Spleen (tissue), 11 donors: ENCODE data around the gene BEX4. TPM values are rescaled to one million over a fixed set of nuclear protein-coding genes. Genes with fewer than 3 reads are reported as not detected.

Experiments used
- DNase-seq: peaks from one replicate; pipeline ENCODE4 v3.0.0-alpha.2; 2020
- H3K27ac ChIP-seq, 8 donors: fragments of 200-600 bp; sonication (generic) in 7 of 8; 1 replicate in 4 of 8; 2 replicates in 4 of 8; pipeline versions ENCODE4 v1.5.0 to v1.8.0; 2016 to 2021; ENCODE audit warnings: inconsistent platforms in 4 of 8, mild to moderate bottlenecking in 4 of 8, moderate library complexity in 1 of 8
- H3K27me3 ChIP-seq, 7 donors: fragments of 200-600 bp; sonication (generic) in 6 of 7; replicated peaks in 1 of 7; 1 replicate in 4 of 7; 2 replicates in 3 of 7; pipeline versions ENCODE4 v1.5.0 to v1.8.0; 2016 to 2021; ENCODE audit warnings: inconsistent platforms in 3 of 7, mild to moderate bottlenecking in 1 of 7
- H3K36me3 ChIP-seq, 6 donors: fragments of 200-600 bp; sonication (generic) in 5 of 6; 1 replicate in 4 of 6; 2 replicates in 2 of 6; pipeline versions ENCODE4 v1.5.0 to v1.8.0; 2016 to 2021; ENCODE audit warnings: inconsistent platforms in 2 of 6
- H3K4me1 ChIP-seq, 6 donors: fragments of 200-600 bp; sonication (generic) in 5 of 6; 1 replicate in 3 of 6; 2 replicates in 3 of 6; pipeline versions ENCODE4 v1.5.0 to v1.8.0; 2016 to 2021; ENCODE audit warnings: inconsistent platforms in 3 of 6
- H3K4me3 ChIP-seq, 8 donors: fragments of 200-600 bp; sonication (generic) in 7 of 8; 1 replicate in 4 of 8; 2 replicates in 4 of 8; pipeline versions ENCODE4 v1.5.0 to v1.8.0; 2016 to 2021; ENCODE audit warnings: inconsistent platforms in 4 of 8, mild to moderate bottlenecking in 4 of 8, moderate library complexity in 2 of 8
- H3K9me3 ChIP-seq, 8 donors: fragments of 200-600 bp; sonication (generic) in 7 of 8; 1 replicate in 4 of 8; 2 replicates in 4 of 8; pipeline versions ENCODE4 v1.5.0 to v1.8.0; 2016 to 2021; ENCODE audit warnings: inconsistent platforms in 4 of 8
- POLR2A ChIP-seq, 3 donors: fragments of 450-650 bp; IDR thresholded peaks; one replicate each; pipeline ENCODE4 v1.5.1; 2017; ENCODE audit warnings: antibody characterized with exemption in 3 of 3, mild to moderate bottlenecking in 1 of 3
- POLR2AphosphoS5 ChIP-seq, 3 donors: sonication (generic); formaldehyde crosslinking; IDR thresholded peaks; one replicate each; pipeline ENCODE4 v1.5.1; 2017; ENCODE audit warnings: antibody characterized with exemption in 3 of 3
- WGBS, 5 donors: extraction: QIAGEN DNeasy Blood & Tissue Kit in 3 of 5; methylation state at CpG; one replicate each; pipeline versions ENCODE4 v1.1.5 to v1.1.7; 2013 to 2018; 5-methylcytosine and 5-hydroxymethylcytosine counted together
- intact Hi-C: fragments of 100-400 bp; cut with DNase I; formaldehyde crosslinking; loops from one replicate; pipeline ENCODE4 v1.15.0; 2023; ENCODE audit warnings: low total_unique reads
- polyA plus RNA-seq, 3 donors: library from polyadenylated mRNA; stranded (reverse); fragments of 200-250 nt; gene quantifications; one replicate each; pipeline ENCODE4 v1.2.1, GENCODE V29; 2013
- total RNA-seq, 7 donors: library from RNA; depleted of rRNA in 3 of 7; stranded (reverse); fragments of >200 nt in 3 of 7; fragmentation: NEBNext Ultra II Directional in 4 of 7; extraction: Animal tissue kit (Norgen Biotek cat#: 25700) in 4 of 7; gene quantifications; one replicate each; pipeline versions ENCODE4 v1.1.0 to v1.2.1, GENCODE V29; 2016 to 2021
- TF ChIP-seq, protein P1 (sequence below), 11 experiments: fragments of 200-600 bp in 7 of 11; fragments of 450-650 bp in 4 of 11; sonication (generic) in 4 of 11; IDR thresholded peaks in 8 of 11; conservative IDR thresholded peaks in 3 of 11; 1 replicate in 7 of 11; 2 replicates in 4 of 11; pipeline versions ENCODE4 v1.4.0 to v1.8.0; 2016 to 2021; ENCODE audit warnings: antibody characterized with exemption in 11 of 11, inconsistent platforms in 4 of 11, mild to moderate bottlenecking in 1 of 11
- donor health status: healthy with polysubstance abuse.
- donor health status: DM: no; HTN: no; CAD: no; lungs with moderate emphysema.
- donor health status: DM: no; HTN: no; CAD: no.
- donor health status: Bipolar disorder and iron deficiency.
- donor health status: healthy.
- donor health status: DM: no; HTN: no; CAD: no.
- donor health status: DM: yes; HTN: yes; CAD: no.

The BEX4 gene
- total and polyA plus RNA-seq, 10 donors, result 26.0 to 72.7 (median 50.4) TPM

DNA sequence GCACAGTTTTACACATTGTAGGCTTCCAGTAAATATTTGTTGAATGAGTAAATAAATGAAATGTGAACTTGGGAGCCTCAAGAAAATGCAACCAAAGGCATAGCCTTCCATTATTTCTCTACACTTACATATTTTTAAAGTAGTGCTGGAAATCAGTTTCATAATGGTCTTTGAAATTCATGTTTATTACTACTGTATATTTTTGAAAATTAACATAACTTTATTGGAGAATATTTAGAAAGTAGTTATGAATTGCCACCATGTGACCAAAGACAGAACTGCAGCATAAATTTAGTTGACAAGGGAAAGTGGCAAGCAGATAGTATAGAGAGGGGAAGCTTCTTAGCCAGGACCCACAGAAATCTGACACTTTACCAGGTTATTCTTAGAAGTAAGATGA lies 33.6 kb downstream of the BEX4 start:
- H3K27ac ChIP-seq, result no peak overlapping the region

DNA sequence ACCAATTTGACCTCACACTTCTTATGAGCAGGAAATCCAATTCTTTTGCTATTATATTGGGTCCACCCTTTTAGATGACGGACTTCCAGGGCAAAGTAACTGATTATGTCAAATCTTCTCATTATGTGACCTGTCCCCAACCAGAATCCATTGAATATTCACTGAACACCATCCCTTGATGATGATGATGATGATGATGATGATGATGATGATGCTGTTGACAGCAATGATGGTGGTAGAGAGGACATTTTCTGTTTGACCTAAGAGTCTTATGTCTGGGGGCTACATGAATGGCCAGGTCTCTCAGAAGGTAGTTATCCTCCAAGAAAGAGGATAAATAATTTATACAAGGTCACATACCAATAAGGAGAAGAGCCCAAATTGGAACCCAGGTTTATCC lies 34.9 kb downstream of the BEX4 start:
- intact Hi-C loops, result no loop called here
- no peak overlapping the region for H3K4me3 ChIP-seq
- TF ChIP-seq, protein P1, sequence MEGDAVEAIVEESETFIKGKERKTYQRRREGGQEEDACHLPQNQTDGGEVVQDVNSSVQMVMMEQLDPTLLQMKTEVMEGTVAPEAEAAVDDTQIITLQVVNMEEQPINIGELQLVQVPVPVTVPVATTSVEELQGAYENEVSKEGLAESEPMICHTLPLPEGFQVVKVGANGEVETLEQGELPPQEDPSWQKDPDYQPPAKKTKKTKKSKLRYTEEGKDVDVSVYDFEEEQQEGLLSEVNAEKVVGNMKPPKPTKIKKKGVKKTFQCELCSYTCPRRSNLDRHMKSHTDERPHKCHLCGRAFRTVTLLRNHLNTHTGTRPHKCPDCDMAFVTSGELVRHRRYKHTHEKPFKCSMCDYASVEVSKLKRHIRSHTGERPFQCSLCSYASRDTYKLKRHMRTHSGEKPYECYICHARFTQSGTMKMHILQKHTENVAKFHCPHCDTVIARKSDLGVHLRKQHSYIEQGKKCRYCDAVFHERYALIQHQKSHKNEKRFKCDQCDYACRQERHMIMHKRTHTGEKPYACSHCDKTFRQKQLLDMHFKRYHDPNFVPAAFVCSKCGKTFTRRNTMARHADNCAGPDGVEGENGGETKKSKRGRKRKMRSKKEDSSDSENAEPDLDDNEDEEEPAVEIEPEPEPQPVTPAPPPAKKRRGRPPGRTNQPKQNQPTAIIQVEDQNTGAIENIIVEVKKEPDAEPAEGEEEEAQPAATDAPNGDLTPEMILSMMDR (IDR thresholded peaks at IDR 0.05 in 8 of 11, conservative IDR thresholded peaks at IDR 0.05 in 3 of 11), result no peak
- 59 to 100% (median 87%) methylated on average over 1 of the region's 1 CpG for WGBS, 5 donors
- peaks cover 0 to 16% (median 8%) of the 10 kb centered on the region in 6 donors for H3K4me1 ChIP-seq
- DNase-seq, result no peak
- no peak overlapping the region for H3K27ac ChIP-seq
- no peaks in the 10 kb centered on the region for H3K9me3 ChIP-seq
- peaks cover 0 to 8% (median 0%) of the 10 kb centered on the region in 6 donors for H3K36me3 ChIP-seq
- H3K27me3 ChIP-seq, result peaks cover 0 to 2% (median 0%) of the 10 kb centered on the region in 7 donors

More for the DNA sequence above, 33.6 kb downstream of the BEX4 start:
- DNase-seq, result no peak
- Histone ChIP-seq H3K4me3 (no peak overlapping the region), H3K27me3 (peaks cover 0 to 4% (median 0%) of the 10 kb centered on the region in 7 donors), H3K9me3 (no peaks in the 10 kb centered on the region), H3K36me3 (peaks cover 0 to 8% (median 0%) of the 10 kb centered on the region in 6 donors), H3K4me1 (peaks cover 0 to 9% (median 5%) of the 10 kb centered on the region in 6 donors)
- TF ChIP-seq, protein P1 (IDR thresholded peaks at IDR 0.05 in 8 of 11, conservative IDR thresholded peaks at IDR 0.05 in 3 of 11), result peak in 7 of 11 experiments; percentile 24 to 50 (median 43)
- TF ChIP-seq POLR2AphosphoS5 (IDR thresholded peaks at IDR 0.05) (no peak), POLR2A (IDR thresholded peaks at IDR 0.05) (no peak)
- intact Hi-C loops, result no loop called here

DNA sequence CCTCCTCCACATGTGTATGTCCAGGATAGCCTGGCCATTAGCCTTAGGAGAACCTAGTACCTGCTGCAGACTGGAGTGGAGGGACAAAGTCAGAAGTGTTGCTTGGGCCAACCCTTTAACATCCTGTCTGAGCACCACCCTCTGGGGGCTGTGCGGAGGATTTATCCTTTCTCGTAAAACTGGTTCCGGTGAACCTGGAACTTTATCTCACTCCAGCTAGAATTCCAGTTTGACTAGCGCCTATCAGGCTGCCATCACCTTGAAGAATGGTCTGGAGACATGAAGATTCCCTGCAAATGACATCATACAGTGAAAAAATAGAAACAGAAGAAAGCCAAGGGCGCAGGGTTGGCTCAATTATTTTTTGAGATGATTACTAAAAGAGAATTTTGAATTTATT lies 36.1 kb downstream of the BEX4 start:
- Histone ChIP-seq H3K9me3 (no peaks in the 10 kb centered on the region), H3K27me3 (peaks cover 0 to under 1% (median 0%) of the 10 kb centered on the region in 7 donors), H3K4me3 (no peak overlapping the region), H3K4me1 (peaks cover 0 to 16% (median 8%) of the 10 kb centered on the region in 6 donors), H3K27ac (no peak overlapping the region), H3K36me3 (peaks cover 0 to 8% (median 0%) of the 10 kb centered on the region in 6 donors)
- TF ChIP-seq, protein P1 (IDR thresholded peaks at IDR 0.05 in 8 of 11, conservative IDR thresholded peaks at IDR 0.05 in 3 of 11), result no peak
- TF ChIP-seq POLR2A (IDR thresholded peaks at IDR 0.05) (no peak), POLR2AphosphoS5 (IDR thresholded peaks at IDR 0.05) (no peak)
- no peak for DNase-seq
- 74 to 93% (median 89%) methylated on average over 5 of the region's 5 CpGs for WGBS, 5 donors
- intact Hi-C loops, result no loop called here

DNA sequence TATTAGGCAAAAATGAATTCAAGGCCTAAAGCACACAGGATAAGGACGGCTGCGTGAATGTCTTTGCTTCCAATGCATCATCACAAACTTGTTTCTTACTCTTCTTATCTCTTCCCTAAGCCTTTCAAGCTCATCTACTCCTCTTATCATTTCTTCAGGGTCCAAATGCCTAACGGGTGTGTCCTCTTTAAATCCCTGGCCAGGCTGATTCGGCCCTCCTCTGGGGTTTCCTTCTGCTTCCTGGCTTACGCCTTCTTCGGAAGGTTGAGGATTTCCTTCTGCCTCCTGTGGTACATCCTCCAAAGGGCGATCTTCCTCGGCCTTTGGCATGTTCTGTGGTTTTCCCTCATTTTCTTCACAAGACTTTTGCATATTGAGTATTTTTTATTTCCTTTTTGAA lies 38.7 kb downstream of the BEX4 start:
- no peak for DNase-seq
- H3K4me1 ChIP-seq, result peaks cover 0 to 16% (median 8%) of the 10 kb centered on the region in 6 donors
- intact Hi-C loops, result no loop called here
- WGBS, 5 donors, result 26 to 43% (median 31%) methylated on average over 8 of the region's 8 CpGs
- peak overlapping the region; percentile 44 to 81 (median 56) for H3K4me3 ChIP-seq
- TF ChIP-seq, protein P1 (IDR thresholded peaks at IDR 0.05 in 8 of 11, conservative IDR thresholded peaks at IDR 0.05 in 3 of 11), result no peak
- no peak for TF ChIP-seq POLR2AphosphoS5 (IDR thresholded peaks at IDR 0.05)
- no peak for TF ChIP-seq POLR2A (IDR thresholded peaks at IDR 0.05)
- H3K27ac ChIP-seq, result peak overlapping the region; percentile 7 to 86 (median 85)
- peaks cover 0 to 8% (median 0%) of the 10 kb centered on the region in 6 donors for H3K36me3 ChIP-seq
- H3K9me3 ChIP-seq, result no peaks in the 10 kb centered on the region
- peaks cover 0 to 4% (median 0%) of the 10 kb centered on the region in 7 donors for H3K27me3 ChIP-seq
